GM19452 (cell line): ENCODE measurements around the gene SUN1.
"Not testable (repeated sequence)": the region's sequence is repeated elsewhere in the genome, so short reads cannot be mapped to it uniquely, and the experiment has no call there.

Experiments
- ATAC-seq: cut with Tn5 transposase; IDR thresholded peaks from one replicate; pipeline ENCODE4 v1.9.1; 2021; ENCODE audit not compliant: unreplicated experiment

Gene SUN1

DNA sequence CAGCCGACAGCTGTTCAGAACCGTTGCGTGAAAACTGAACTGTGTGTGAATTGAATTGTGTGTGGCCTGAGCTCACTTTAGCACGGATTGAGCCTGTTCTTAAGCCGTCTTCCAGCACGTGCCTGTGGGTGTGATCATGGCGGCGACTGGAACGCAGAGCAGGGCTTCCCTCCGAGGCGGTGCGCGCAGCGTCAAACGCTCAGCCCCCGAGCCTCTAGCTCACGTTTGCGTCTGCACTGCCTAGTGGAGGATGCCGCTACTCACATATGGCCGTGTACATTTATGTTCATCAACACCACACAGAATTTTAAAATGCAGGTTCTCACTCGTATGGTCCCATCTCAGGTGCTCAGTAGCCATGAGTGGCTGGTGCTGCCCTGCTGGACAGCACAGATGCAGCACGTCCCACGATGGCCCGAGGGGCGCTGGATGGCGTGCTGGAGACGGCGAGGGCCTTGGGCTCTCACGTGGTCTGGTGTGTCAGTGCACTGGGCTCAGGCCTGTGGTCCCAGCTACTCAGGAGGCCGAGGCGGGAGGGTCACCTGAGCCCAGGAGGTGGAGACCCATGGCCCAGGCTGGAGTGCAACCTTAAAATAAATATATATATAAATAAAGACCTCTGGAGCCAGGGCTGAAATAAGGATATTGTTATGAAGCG, 22.0 kb downstream of the SUN1 start:
- no peak for ATAC-seq

DNA sequence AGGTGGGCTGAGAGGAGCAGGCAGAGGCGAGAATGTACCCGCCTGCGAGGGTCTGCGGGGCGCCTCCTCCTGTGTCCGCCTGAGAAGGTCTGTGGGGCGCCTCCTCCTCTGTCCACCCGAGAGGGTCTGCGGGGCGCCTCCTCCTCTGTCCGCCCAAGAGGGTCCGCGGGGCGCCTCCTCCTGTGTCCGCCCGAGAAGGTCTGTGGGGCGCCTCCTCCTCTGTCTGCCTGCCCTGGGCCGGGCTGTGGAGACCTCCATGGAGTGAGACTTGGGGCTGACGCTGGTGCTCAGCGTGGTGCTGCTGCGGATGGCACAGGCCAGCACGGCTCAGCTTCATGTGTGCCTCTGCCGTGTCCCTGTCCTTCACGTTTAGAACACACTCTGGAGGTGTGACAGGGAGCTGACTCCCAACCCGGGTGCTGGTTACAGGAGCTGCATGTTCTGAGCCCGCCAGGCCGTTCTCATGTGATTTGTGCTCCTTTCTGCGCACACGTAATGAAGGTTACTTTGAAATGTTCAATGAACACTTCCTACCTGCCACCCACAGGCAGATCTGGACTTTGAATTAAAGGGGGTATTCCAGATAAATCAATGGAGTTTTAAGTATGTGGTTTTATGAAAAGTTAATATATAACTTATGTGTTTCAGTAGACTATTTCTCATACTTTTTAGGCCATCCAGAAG, 23.6 kb downstream of the SUN1 start:
- no peak for ATAC-seq

GRCh38 chr7:856444-857095, 24.3 kb downstream of the SUN1 start:
- ATAC-seq, result no peak

DNA sequence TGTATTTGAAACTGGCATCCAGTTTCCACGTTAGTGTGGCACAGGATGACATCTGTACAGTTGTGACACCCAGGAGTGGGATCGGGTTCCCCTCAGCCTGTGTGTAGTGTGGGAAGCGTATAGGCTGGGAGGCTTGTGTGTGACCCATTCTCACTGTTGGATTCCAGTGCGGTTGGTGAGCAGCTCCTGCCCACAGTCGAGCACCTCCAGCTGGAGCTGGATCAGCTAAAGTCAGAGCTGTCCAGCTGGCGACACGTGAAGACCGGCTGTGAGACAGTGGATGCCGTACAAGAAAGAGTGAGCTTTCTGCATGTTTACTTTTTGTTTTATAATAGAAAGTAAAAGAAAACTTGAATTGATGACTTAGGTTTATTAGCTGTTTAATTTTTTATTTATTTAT, 25.4 kb downstream of the SUN1 start:
- ATAC-seq, result no peak

DNA sequence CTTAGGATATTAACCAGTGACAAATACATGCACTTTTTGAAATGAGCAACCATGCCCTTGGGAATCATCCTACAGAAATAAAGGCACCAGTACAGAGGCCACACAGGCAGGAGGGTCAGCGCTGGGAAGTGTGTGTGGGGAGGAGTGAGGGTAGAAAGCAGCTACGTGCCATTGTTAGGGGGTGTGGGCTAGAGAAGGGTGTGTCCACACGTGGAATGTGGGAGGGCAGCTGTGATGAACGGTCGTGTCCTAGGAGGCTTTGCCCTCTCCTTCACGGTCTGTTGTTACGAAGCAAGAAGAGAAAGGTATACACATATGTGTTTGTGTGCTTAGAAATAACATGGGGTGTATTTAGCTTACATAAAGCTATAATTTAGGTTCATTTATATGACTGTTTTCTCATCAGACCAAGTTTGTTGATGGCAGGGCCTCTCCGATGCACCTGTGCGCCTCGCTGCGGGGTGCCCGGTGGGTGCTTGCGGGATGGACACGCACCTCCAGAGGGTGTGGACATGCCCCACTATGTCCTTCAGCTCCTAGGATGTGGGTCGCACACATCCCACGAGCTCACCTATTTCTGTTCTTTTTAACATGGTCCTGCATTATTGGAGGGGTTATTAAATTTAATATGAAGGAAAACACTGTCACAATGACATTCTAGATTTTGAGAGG, 27.2 kb downstream of the SUN1 start:
- no peak for ATAC-seq

- ATAC-seq, result no peak
Observed at GRCh38 chr7:860149-860548, 27.9 kb downstream of the SUN1 start.

- ATAC-seq, result no peak
Observed at GRCh38 chr7:861222-861621, 28.9 kb downstream of the SUN1 start.

DNA sequence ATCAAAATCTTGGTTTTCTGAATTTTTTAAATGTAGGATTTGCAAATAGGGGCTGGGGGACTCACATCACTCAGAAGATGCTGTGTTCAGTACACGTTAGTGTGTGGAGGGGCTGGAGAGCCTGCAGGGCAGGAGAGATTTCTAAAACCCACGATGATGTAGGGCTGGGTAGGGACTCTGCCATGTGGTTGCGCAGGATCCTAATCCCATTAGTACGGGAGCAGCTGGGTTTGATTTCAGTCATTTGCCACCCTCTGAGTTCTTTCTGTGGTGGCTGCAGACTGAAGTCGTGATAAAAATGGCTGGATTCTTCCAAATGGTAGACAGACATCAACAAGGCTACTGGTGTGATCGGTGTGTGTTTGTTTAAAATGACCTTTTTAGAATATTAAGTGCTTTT, 29.9 kb downstream of the SUN1 start:
- ATAC-seq, result no peak

DNA sequence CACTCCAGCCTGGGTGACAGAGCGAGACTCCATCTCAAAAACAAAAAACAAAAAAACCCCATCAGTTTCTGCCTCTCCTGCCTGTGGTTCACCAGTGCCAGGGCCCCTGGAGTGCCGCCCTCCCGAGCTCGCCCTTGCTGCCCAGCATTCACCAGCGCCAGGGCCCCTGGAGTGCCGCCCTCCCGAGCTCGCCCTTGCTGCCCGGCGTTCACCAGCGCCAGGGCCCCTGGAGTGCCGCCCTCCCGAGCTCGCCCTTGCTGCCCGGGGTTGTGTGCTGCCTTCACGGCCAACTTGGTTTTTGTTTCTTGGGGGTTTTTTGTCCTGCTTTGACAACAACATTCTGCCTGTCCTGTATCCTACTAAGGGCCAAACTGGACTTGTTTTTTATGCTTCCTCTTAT, 30.8 kb downstream of the SUN1 start:
- ATAC-seq, result no peak

DNA sequence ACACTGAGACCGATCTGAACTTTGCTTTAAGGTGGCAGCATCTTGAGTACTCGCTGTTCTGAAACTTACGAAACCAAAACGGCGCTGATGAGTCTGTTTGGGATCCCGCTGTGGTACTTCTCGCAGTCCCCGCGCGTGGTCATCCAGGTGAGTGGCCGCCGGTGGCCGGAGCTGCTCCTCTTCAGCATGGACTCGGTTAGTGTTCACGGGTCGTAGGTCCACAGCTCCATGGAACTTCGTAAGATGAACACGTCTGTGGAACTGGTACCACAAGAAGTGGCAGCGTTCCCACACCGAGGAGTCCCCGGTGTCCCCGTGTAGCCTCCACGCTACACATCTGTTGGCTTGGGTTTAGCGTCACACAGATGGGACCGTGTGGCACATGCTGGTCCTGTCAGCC, 33.6 kb downstream of the SUN1 start:
- ATAC-seq, result no peak

- no peak for ATAC-seq
Observed at GRCh38 chr7:867001-867405, 34.7 kb downstream of the SUN1 start.

GRCh38 chr7:867406-868188, 35.3 kb downstream of the SUN1 start:
- no peak for ATAC-seq

GRCh38 chr7:868189-868486, 35.9 kb downstream of the SUN1 start:
- no peak for ATAC-seq

DNA sequence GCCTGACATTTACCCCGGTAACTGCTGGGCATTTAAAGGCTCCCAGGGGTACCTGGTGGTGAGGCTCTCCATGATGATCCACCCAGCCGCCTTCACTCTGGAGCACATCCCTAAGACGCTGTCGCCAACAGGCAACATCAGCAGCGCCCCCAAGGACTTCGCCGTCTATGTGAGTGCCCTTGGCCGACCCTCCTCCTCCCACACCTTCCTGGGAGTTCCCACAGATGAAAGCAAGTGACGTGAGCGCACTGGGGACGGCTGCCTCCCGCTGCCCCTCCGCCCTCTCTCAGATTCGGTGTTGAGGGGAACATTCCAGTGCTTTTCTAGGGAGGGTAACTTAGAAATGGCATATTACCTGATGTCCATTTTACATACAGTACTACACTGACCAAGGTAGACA, 37.1 kb downstream of the SUN1 start:
- no peak for ATAC-seq

DNA sequence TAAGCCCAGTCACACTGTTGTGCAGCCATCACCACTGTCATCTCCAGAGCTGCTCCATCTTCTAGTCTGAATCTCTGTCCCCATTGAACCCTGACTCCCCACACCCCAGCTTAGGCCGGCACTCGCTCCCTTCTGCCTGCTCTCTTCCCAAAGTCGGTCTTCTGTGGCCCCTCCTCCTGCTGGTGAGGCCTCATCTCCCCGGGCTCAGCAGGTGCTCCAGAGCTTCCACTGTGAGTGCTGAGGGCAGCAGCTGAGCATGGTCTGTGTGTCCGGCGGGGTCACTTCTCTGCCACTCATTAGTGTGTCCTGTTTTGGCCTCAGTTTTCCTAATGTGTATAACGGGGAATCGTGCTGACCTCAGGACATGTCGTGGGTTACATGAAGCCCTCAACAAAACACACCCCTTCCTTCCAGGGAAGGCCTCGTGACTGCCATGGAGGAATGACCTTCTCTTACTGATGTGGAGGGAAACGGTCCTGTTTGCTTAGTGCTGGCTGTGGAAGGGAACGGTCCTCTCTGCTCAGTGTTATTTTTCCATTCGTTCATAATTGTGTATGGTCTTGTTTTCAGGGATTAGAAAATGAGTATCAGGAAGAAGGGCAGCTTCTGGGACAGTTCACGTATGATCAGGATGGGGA, 39.7 kb downstream of the SUN1 start:
- no peak for ATAC-seq

- ATAC-seq, result not testable (repeated sequence)
Observed at GRCh38 chr7:872685-873084, 40.4 kb downstream of the SUN1 start.

DNA sequence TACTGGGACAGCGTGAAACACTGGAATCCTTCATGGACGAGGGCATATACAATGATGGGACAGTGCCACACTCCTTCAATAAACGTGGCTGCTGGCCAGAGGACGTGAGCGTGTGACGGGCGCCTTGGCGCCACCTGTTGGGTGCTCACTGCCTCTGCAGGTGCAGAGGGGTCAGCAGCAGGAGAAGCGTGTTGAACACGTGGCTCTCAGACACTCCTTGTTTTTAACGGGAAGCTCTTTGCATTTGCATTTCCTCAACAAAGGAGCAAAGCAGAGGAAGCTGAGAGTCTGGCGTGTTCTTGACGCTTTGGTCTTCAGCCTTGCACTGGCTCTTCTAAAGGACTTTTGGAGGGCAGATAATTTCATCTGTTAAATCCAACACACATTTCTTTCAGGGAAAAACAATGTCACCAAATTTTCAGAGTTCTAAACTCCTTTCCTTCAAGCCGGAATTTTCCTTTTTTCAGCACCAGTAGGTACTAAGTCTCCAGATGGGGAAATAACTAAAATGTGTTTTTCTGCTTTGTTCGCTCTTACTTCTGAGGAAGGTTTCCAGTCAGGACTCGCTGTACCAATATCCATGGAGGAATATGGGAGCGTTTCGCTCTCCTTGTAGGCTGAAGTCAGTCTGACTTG, 41.2 kb downstream of the SUN1 start:
- no peak for ATAC-seq

GRCh38 chr7:874031-874749, 41.9 kb downstream of the SUN1 start:
- no peak for ATAC-seq

- no peak for ATAC-seq
Observed at GRCh38 chr7:875051-875450, 42.8 kb downstream of the SUN1 start.
